Thyroid gland (tissue), 4 donors: ENCODE results near the gene RNF212B.

Experiments
- POLR2A ChIP-seq, 2 donors: fragments of 450-650 bp; IDR thresholded peaks; one replicate each; pipeline ENCODE4 v1.6.1; 2017; ENCODE audit warnings: antibody characterized with exemption in 2 of 2, mild to moderate bottlenecking in 2 of 2, moderate library complexity in 1 of 2
- TF ChIP-seq, protein P1 (sequence below), 6 experiments: fragments of 200-600 bp in 3 of 6; fragments of 450-650 bp in 3 of 6; sonication (generic) in 3 of 6; IDR thresholded peaks; one replicate each; pipeline ENCODE4 v1.5.1; 2016 to 2019; ENCODE audit warnings: antibody characterized with exemption in 6 of 6, mild to moderate bottlenecking in 2 of 6, inconsistent platforms in 1 of 6, moderate library complexity in 1 of 6

DNA sequence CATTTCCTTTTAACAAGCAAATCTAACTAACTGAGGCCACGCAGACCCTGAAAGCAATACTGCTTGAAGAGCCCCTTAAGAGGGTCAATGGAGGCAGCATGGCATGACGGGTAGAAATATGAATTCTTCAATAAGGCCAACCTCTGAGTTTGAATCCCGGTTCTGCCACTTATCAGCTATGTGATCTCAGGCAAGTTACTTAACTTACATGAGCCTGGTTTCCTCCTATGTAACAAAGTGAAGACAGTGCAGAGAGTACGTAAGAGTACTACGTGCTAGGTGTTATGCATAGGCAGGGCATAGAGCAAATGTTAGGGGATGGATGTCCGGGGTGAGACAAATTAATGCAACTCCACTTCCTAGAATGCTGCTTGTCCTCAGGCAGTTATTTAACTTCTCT is 43.5 kb downstream of the RNF212B start:
- TF ChIP-seq, protein P1, sequence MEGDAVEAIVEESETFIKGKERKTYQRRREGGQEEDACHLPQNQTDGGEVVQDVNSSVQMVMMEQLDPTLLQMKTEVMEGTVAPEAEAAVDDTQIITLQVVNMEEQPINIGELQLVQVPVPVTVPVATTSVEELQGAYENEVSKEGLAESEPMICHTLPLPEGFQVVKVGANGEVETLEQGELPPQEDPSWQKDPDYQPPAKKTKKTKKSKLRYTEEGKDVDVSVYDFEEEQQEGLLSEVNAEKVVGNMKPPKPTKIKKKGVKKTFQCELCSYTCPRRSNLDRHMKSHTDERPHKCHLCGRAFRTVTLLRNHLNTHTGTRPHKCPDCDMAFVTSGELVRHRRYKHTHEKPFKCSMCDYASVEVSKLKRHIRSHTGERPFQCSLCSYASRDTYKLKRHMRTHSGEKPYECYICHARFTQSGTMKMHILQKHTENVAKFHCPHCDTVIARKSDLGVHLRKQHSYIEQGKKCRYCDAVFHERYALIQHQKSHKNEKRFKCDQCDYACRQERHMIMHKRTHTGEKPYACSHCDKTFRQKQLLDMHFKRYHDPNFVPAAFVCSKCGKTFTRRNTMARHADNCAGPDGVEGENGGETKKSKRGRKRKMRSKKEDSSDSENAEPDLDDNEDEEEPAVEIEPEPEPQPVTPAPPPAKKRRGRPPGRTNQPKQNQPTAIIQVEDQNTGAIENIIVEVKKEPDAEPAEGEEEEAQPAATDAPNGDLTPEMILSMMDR (IDR thresholded peaks at IDR 0.05), result no peak
- no peak for TF ChIP-seq POLR2A (IDR thresholded peaks at IDR 0.05)
